ENCODE data around the gene MAP3K2.

MAP3K2 gene

GRCh38 chr2:127418300-127419111, 30.7 kb upstream of the MAP3K2 start, which contains the start of gene PROC:
Gene PROC, plus strand, starts transcription at chr2:127418427. Its CDS starts 1,516 bp downstream, at chr2:127419943.
- Histone ChIP-seq H2AK5ac (ENCODE audit: low read length) (no peak within 1 kb of the TSS), H3K56ac (ENCODE audit: low read length) (no peak within 1 kb of the TSS), H2BK15ac (replicated peaks; ENCODE audit: low read depth) (no peak within 1 kb of the TSS), H3K27ac (ENCODE audit: low read depth, low read length) (no peak within 1 kb of the TSS), H2BK5ac (ENCODE audit: low read length) (no peak within 1 kb of the TSS), H3K23ac (ENCODE audit: low read length) (peak within 1 kb of the TSS; percentile 91), H4K5ac (ENCODE audit: low read length) (no peak within 1 kb of the TSS), H2BK120ac (ENCODE audit: low read depth, low read length) (no peak within 1 kb of the TSS), H3K4ac (ENCODE audit: low read depth, low read length) (no peak within 1 kb of the TSS), H4K8ac (ENCODE audit: low read depth, low read length) (no peak within 1 kb of the TSS), H3K36me3 (ENCODE audit: control insufficient read depth, insufficient read depth, low read length) (no peaks in the 10 kb centered on the region), H3K18ac (ENCODE audit: low read length) (no peak within 1 kb of the TSS), H3K27me3 (ENCODE audit: insufficient read depth, low read length, poor library complexity) (no peaks in the 10 kb centered on the region), H3K4me1 (ENCODE audit: control insufficient read depth, low read depth, low read length) (no peaks in the 10 kb centered on the region), H3K4me3 (ENCODE audit: low read length) (no peak within 1 kb of the TSS), H3K79me1 (ENCODE audit: low read length) (no peaks in the 10 kb centered on the region), H3K9ac (ENCODE audit: low read length) (no peak within 1 kb of the TSS), H3K79me2 (ENCODE audit: control insufficient read depth, insufficient read depth, low read length) (no peaks in the 10 kb centered on the region), H3K4me2 (ENCODE audit: low read length) (no peak within 1 kb of the TSS)
- no CpG with 5 or more reads among the region's 16 CpGs for WGBS (ENCODE audit: extremely low coverage, insufficient coverage, low lambda C conversion rate)
- DNase-seq: no peak

- no peak overlapping the region for H4K8ac ChIP-seq (ENCODE audit: low read depth, low read length)
- H2BK15ac ChIP-seq (replicated peaks; ENCODE audit: low read depth): no peak overlapping the region
- H3K9ac ChIP-seq (ENCODE audit: low read length): no peak overlapping the region
- no peak overlapping the region for H2BK5ac ChIP-seq (ENCODE audit: low read length)
- H3K79me1 ChIP-seq (ENCODE audit: low read length): no peaks in the 10 kb centered on the region
- no peak overlapping the region for H2AK5ac ChIP-seq (ENCODE audit: low read length)
- H3K27ac ChIP-seq (ENCODE audit: low read depth, low read length): no peak overlapping the region
- H4K5ac ChIP-seq (ENCODE audit: low read length): no peak overlapping the region
- no peak overlapping the region for H3K56ac ChIP-seq (ENCODE audit: low read length)
- no peaks in the 10 kb centered on the region for H3K27me3 ChIP-seq (ENCODE audit: insufficient read depth, low read length, poor library complexity)
- no peak for DNase-seq
- H3K18ac ChIP-seq (ENCODE audit: low read length): no peak overlapping the region
- H3K36me3 ChIP-seq (ENCODE audit: control insufficient read depth, insufficient read depth, low read length): no peaks in the 10 kb centered on the region
- H3K4me2 ChIP-seq (ENCODE audit: low read length): no peak overlapping the region
- H3K23ac ChIP-seq (ENCODE audit: low read length): peak overlapping the region; percentile 91
- no CpG with 5 or more reads among the region's 8 CpGs for WGBS (ENCODE audit: extremely low coverage, insufficient coverage, low lambda C conversion rate)
- no peaks in the 10 kb centered on the region for H3K4me1 ChIP-seq (ENCODE audit: control insufficient read depth, low read depth, low read length)
- no peak overlapping the region for H3K4ac ChIP-seq (ENCODE audit: low read depth, low read length)
- H2BK120ac ChIP-seq (ENCODE audit: low read depth, low read length): no peak overlapping the region
- H3K79me2 ChIP-seq (ENCODE audit: control insufficient read depth, insufficient read depth, low read length): no peaks in the 10 kb centered on the region
- H3K4me3 ChIP-seq (ENCODE audit: low read length): no peak overlapping the region
Observed at GRCh38 chr2:127417406-127417805, 29.6 kb upstream of the MAP3K2 start.

- Histone ChIP-seq H3K56ac (ENCODE audit: low read length) (peak overlapping the region; percentile 72), H3K23ac (ENCODE audit: low read length) (peak overlapping the region; percentile 34), H3K4ac (ENCODE audit: low read depth, low read length) (no peak overlapping the region), H3K18ac (ENCODE audit: low read length) (no peak overlapping the region), H3K79me2 (ENCODE audit: control insufficient read depth, insufficient read depth, low read length) (no peaks in the 10 kb centered on the region), H3K4me3 (ENCODE audit: low read length) (no peak overlapping the region), H3K36me3 (ENCODE audit: control insufficient read depth, insufficient read depth, low read length) (no peaks in the 10 kb centered on the region), H3K27ac (ENCODE audit: low read depth, low read length) (no peak overlapping the region), H2BK5ac (ENCODE audit: low read length) (no peak overlapping the region), H4K5ac (ENCODE audit: low read length) (no peak overlapping the region), H2AK5ac (ENCODE audit: low read length) (no peak overlapping the region), H2BK15ac (replicated peaks; ENCODE audit: low read depth) (no peak overlapping the region), H2BK120ac (ENCODE audit: low read depth, low read length) (no peak overlapping the region), H3K4me1 (ENCODE audit: control insufficient read depth, low read depth, low read length) (no peaks in the 10 kb centered on the region), H3K27me3 (ENCODE audit: insufficient read depth, low read length, poor library complexity) (no peaks in the 10 kb centered on the region), H3K4me2 (ENCODE audit: low read length) (no peak overlapping the region), H4K8ac (ENCODE audit: low read depth, low read length) (no peak overlapping the region), H3K79me1 (ENCODE audit: low read length) (no peaks in the 10 kb centered on the region), H3K9ac (ENCODE audit: low read length) (no peak overlapping the region)
- no peak for DNase-seq
- no CpG with 5 or more reads among the region's 4 CpGs for WGBS (ENCODE audit: extremely low coverage, insufficient coverage, low lambda C conversion rate)
Observed at GRCh38 chr2:127416506-127417001, 28.8 kb upstream of the MAP3K2 start.

DNA sequence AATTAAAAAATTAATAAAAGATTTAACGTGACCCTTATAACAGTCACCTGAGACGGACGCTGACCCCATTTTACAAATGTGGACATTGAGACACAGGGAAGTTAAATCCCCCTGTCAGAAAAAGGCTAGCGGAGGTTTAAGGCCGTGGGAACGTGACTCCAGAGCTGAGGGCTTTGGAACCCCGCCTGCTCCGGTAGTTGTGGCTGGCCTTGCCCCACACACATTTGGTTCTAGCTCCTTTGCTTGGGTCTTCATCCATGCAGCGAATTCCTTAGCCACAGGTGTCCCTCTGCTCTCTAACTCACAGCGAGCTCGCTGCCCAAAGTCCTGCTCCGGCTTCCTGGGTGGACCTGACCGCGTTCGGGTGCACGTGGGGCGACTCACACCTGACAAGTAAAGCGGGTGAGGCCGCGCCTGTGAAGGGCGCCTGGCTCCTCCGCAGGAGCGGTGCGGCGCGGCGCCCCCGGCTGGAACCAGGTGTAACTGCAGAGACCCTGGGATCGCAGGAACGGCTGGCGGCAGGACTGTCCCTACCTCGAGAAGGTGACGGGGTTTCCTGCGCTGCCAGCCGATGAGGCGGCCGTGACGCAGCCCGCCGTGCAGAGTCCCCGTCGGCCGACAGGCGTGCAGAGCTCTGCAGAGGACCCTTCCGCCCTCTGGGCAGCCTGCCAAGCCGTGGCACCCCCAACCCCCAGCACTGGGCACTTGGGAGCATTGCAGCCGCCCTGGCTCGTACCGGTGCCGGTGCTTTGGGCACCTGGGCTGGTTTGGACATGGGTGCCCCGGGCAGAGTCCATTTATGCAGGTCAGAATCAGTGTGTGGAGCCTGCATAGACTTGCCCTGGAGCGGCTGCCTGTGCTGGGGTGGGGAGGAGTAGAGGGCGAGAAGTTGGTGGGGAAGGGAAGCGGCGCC, 28.1 kb upstream of the MAP3K2 start:
- no peaks in the 10 kb centered on the region for H3K4me1 ChIP-seq (ENCODE audit: control insufficient read depth, low read depth, low read length)
- no peaks in the 10 kb centered on the region for H3K79me1 ChIP-seq (ENCODE audit: low read length)
- peak overlapping the region; percentile 51 for H3K9ac ChIP-seq (ENCODE audit: low read length)
- DNase-seq: peak; percentile 91
- no peak overlapping the region for H2BK120ac ChIP-seq (ENCODE audit: low read depth, low read length)
- H3K27me3 ChIP-seq (ENCODE audit: insufficient read depth, low read length, poor library complexity): no peaks in the 10 kb centered on the region
- H4K8ac ChIP-seq (ENCODE audit: low read depth, low read length): no peak overlapping the region
- H3K23ac ChIP-seq (ENCODE audit: low read length): peak overlapping the region; percentile 34
- H3K27ac ChIP-seq (ENCODE audit: low read depth, low read length): no peak overlapping the region
- H3K36me3 ChIP-seq (ENCODE audit: control insufficient read depth, insufficient read depth, low read length): no peaks in the 10 kb centered on the region
- H3K79me2 ChIP-seq (ENCODE audit: control insufficient read depth, insufficient read depth, low read length): no peaks in the 10 kb centered on the region
- no peak overlapping the region for H3K18ac ChIP-seq (ENCODE audit: low read length)
- peak overlapping the region; percentile 72 for H3K56ac ChIP-seq (ENCODE audit: low read length)
- peak overlapping the region; percentile 79 for H3K4me2 ChIP-seq (ENCODE audit: low read length)
- H2BK5ac ChIP-seq (ENCODE audit: low read length): no peak overlapping the region
- no peak overlapping the region for H3K4me3 ChIP-seq (ENCODE audit: low read length)
- H4K5ac ChIP-seq (ENCODE audit: low read length): no peak overlapping the region
- no peak overlapping the region for H2AK5ac ChIP-seq (ENCODE audit: low read length)
- no CpG with 5 or more reads among the region's 55 CpGs for WGBS (ENCODE audit: extremely low coverage, insufficient coverage, low lambda C conversion rate)
- H3K4ac ChIP-seq (ENCODE audit: low read depth, low read length): no peak overlapping the region
- no peak overlapping the region for H2BK15ac ChIP-seq (replicated peaks; ENCODE audit: low read depth)

GRCh38 chr2:127414638-127415592, 27.1 kb upstream of the MAP3K2 start:
- Histone ChIP-seq H2BK5ac (ENCODE audit: low read length) (no peak overlapping the region), H3K79me1 (ENCODE audit: low read length) (no peaks in the 10 kb centered on the region), H2BK120ac (ENCODE audit: low read depth, low read length) (no peak overlapping the region), H3K27ac (ENCODE audit: low read depth, low read length) (no peak overlapping the region), H2AK5ac (ENCODE audit: low read length) (no peak overlapping the region), H3K9ac (ENCODE audit: low read length) (no peak overlapping the region), H4K5ac (ENCODE audit: low read length) (no peak overlapping the region), H3K79me2 (ENCODE audit: control insufficient read depth, insufficient read depth, low read length) (no peaks in the 10 kb centered on the region), H3K36me3 (ENCODE audit: control insufficient read depth, insufficient read depth, low read length) (no peaks in the 10 kb centered on the region), H3K18ac (ENCODE audit: low read length) (no peak overlapping the region), H3K27me3 (ENCODE audit: insufficient read depth, low read length, poor library complexity) (no peaks in the 10 kb centered on the region), H3K4me3 (ENCODE audit: low read length) (no peak overlapping the region), H4K8ac (ENCODE audit: low read depth, low read length) (no peak overlapping the region), H3K4me1 (ENCODE audit: control insufficient read depth, low read depth, low read length) (no peaks in the 10 kb centered on the region), H3K4me2 (ENCODE audit: low read length) (no peak overlapping the region), H2BK15ac (replicated peaks; ENCODE audit: low read depth) (no peak overlapping the region), H3K4ac (ENCODE audit: low read depth, low read length) (no peak overlapping the region), H3K23ac (ENCODE audit: low read length) (no peak overlapping the region), H3K56ac (ENCODE audit: low read length) (no peak overlapping the region)
- no peak for DNase-seq
- no CpG with 5 or more reads among the region's 13 CpGs for WGBS (ENCODE audit: extremely low coverage, insufficient coverage, low lambda C conversion rate)

All from mesendoderm (in vitro differentiated cells).